Osteocyte (in vitro differentiated cells): Measurements from ENCODE around the gene KIAA0232. TPM values are rescaled to one million over a fixed set of nuclear protein-coding genes. Genes with fewer than 3 reads are reported as not detected.

Experiments used
- DNase-seq: peaks from one replicate; pipeline ENCODE4 v3.0.0; 2021; ENCODE audit warnings: mixed read lengths; ENCODE audit not compliant: unreplicated experiment; ENCODE audit errors: extremely low spot score
- H3K27ac Mint-ChIP-seq: one replicate; pipeline ENCODE4 v1.8.0; 2021; ENCODE audit warnings: mild to moderate bottlenecking, mixed read lengths; ENCODE audit not compliant: unreplicated experiment
- H3K27me3 Mint-ChIP-seq: one replicate; pipeline ENCODE4 v1.8.0; 2021; ENCODE audit warnings: mixed read lengths; ENCODE audit not compliant: unreplicated experiment
- H3K36me3 Mint-ChIP-seq: one replicate; pipeline ENCODE4 v1.8.0; 2021; ENCODE audit warnings: mixed read lengths; ENCODE audit not compliant: unreplicated experiment
- H3K4me1 Mint-ChIP-seq: one replicate; pipeline ENCODE4 v1.8.0; 2021; ENCODE audit warnings: mixed read lengths; ENCODE audit not compliant: unreplicated experiment
- H3K4me3 Mint-ChIP-seq: one replicate; pipeline ENCODE4 v1.8.0; 2021; ENCODE audit warnings: mild to moderate bottlenecking, moderate library complexity, mixed read lengths; ENCODE audit not compliant: unreplicated experiment
- H3K9me3 Mint-ChIP-seq: one replicate; pipeline ENCODE4 v1.8.0; 2021; ENCODE audit warnings: mixed read lengths; ENCODE audit not compliant: unreplicated experiment
- total RNA-seq: library from RNA; stranded (reverse); gene quantifications from 2 replicates; pipeline ENCODE4 v1.2.1, GENCODE V29; 2021
- TF ChIP-seq, protein P1 (sequence below): fragments of 200-600 bp; sonication (generic); IDR thresholded peaks from 2 replicates; pipeline ENCODE4 v1.5.0; 2021; ENCODE audit warnings: antibody characterized with exemption, mild to moderate bottlenecking, moderate library complexity

KIAA0232 gene
- total RNA-seq, 1 donor from 2014 or later = 27.1 TPM

DNA sequence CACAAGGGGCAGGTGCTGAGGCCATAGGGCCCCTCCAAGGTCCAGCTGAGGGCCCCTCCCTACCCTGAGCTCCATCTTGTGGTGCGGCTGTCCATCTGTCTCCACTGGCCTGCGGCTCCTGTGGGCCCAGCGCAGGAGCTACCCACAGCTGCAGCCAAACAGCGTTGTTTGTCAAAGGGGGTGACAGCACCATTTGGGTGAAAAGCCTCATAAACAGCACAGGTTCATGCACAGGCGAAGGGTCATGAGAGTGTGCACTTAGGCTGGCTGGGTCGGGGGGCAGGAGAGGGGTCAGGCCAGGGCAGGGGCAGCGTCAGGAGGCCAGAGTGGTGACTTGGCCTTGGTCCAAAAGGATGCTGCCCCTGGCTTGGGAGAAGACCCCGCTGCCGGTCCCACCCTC, 34.2 kb upstream of the KIAA0232 start:
- Mint-ChIP-seq H3K4me3 (no peak overlapping the region), H3K9me3 (no peaks in the 10 kb centered on the region), H3K36me3 (no peaks in the 10 kb centered on the region), H3K4me1 (peaks cover 28% of the 10 kb centered on the region), H3K27me3 (no peaks in the 10 kb centered on the region), H3K27ac (no peak overlapping the region)
- TF ChIP-seq, protein P1, sequence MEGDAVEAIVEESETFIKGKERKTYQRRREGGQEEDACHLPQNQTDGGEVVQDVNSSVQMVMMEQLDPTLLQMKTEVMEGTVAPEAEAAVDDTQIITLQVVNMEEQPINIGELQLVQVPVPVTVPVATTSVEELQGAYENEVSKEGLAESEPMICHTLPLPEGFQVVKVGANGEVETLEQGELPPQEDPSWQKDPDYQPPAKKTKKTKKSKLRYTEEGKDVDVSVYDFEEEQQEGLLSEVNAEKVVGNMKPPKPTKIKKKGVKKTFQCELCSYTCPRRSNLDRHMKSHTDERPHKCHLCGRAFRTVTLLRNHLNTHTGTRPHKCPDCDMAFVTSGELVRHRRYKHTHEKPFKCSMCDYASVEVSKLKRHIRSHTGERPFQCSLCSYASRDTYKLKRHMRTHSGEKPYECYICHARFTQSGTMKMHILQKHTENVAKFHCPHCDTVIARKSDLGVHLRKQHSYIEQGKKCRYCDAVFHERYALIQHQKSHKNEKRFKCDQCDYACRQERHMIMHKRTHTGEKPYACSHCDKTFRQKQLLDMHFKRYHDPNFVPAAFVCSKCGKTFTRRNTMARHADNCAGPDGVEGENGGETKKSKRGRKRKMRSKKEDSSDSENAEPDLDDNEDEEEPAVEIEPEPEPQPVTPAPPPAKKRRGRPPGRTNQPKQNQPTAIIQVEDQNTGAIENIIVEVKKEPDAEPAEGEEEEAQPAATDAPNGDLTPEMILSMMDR = no peak
- DNase-seq = no peak

DNA sequence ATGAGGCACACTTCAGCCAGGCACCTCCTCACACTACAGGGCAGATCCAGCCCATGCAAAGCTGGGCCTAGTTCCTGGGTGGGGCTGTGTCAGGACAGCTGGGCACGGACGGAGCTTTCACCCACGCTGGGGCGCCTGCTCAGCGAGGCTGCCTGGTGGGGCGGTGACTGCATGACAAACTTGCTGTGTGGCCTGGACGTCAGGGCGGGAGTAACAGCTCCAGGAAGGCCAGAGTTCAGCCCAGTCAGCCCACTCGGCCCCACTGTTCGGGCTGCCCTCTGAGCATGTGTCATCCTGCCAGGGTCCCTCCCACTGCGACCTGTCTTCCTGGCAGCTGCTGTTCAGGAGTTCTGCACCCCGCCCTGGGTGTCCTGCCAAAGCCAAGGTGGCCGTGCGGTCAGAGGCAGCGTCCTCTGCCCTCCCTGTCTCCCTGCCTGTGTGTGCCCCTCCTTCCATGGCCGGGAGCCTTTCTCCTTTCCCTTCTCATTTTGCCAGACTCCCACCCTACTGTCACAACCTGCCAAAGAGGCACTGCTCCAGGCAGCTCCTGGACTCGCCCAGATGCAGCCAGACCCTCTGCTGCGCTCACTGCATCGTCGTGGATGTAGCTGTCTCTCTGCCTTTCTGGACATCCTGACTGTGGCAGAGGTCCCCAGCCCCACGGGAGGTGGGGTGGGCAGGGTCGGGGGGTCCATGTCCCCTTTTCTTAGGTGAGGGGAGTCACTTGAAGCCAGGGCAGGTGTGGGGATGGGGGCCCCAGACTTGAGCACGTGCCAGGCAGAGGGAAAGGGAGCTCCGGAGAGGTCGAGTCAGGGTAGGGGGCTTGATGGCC, 33.0 kb upstream of the KIAA0232 start:
- no peak for DNase-seq
- TF ChIP-seq, protein P1 = no peak
- no peaks in the 10 kb centered on the region for H3K36me3 Mint-ChIP-seq
- H3K4me1 Mint-ChIP-seq = peaks cover 28% of the 10 kb centered on the region
- H3K9me3 Mint-ChIP-seq = no peaks in the 10 kb centered on the region
- H3K27me3 Mint-ChIP-seq = no peaks in the 10 kb centered on the region
- H3K4me3 Mint-ChIP-seq = no peak overlapping the region
- H3K27ac Mint-ChIP-seq = peak overlapping the region; percentile 18

DNA sequence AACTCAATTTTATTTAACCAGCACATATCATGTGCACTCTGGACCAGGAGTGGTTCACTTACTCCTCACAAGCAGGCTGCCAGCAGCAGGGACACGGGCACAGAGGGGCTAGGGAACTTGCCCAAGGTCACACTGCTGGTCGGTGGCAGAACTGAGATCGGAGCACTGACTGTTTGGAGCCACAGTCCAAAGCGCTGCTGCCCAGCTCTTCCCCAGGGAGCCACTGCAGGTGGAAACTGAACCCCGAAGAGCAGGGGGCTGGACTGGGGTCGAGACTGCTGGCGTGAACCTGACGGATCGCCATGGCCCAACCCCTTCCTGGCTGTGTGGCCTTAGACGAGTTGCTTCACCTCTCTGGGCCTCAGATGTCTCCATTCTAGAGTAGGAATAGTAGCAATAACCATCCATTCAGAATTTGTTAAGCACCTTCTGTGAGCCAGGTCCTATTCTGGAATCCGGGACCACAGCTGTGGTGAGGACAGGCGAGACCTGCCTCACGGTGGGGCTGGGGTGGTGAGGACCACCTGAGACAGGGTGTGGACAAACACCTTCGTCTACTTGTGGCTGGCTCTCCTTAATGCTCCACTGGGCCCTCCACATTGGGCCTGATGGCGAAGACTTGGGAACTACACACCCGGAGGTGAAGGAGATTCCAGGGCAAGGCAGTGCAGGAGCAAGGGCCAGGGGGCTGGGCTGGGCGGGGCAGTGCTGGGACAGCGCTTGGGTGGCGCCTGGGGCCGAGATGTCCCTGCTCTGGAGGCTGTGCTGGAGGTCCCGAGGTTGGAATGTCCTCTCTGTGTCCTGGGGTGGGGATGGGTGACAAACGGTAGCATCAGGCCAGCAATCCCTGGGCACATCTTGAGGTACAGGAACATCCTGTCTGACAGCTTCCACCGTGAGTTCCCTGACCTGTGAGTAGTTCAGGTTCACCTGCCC, 32.0 kb upstream of the KIAA0232 start:
- no peak for DNase-seq
- no peaks in the 10 kb centered on the region for H3K36me3 Mint-ChIP-seq

DNA sequence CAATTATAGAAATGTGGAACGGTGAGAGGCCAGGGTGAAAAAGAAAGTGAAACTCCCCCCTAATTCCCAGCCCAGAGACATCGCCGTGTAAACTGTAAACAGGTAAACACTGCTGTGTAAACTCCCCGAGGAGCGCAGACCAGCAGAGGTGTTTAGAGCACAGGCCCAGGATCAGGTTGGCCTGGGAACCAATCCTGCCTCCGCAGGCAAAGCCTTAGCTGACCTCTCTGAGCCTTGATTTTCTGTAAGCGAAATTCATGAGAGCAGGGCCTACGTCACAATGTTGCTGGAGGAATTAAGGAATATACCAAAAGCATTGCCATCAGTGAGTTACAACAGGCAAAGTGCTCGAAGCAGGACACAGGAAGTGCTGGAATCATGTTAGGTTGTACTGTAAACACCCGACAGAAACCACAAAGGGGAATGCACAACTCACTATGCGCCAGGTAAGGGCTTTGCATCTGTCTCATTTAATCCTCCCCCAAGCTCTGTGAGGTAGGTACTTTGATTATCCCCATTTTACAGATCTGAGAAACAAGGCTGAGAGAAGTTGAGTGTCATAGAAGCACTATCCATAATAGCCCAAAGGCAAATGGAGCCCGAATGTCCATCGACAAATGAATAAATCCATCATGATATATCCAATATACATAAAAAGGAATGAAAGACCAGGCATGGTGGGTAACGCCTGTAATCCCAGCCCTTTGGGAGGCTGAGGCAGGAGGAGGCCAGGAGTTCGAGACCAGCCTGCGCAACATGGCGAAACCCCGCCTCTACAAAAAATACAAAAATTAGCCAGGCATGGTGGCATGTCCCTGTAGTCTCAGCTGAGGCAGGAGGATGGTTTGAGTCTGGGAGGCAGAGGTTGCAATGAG, 30.7 kb upstream of the KIAA0232 start:
- Mint-ChIP-seq H3K4me1 (peaks cover 25% of the 10 kb centered on the region), H3K9me3 (no peaks in the 10 kb centered on the region), H3K4me3 (no peak overlapping the region), H3K36me3 (no peaks in the 10 kb centered on the region), H3K27me3 (no peaks in the 10 kb centered on the region), H3K27ac (no peak overlapping the region)
- DNase-seq = no peak
- TF ChIP-seq, protein P1 = no peak

More for the DNA sequence above, 32.0 kb upstream of the KIAA0232 start:
- Mint-ChIP-seq H3K4me3 (no peak overlapping the region), H3K4me1 (peaks cover 28% of the 10 kb centered on the region), H3K27me3 (no peaks in the 10 kb centered on the region), H3K9me3 (no peaks in the 10 kb centered on the region), H3K27ac (no peak overlapping the region)
- TF ChIP-seq, protein P1 = no peak
